ENCODE measurements around the gene ADCY1.

DNA sequence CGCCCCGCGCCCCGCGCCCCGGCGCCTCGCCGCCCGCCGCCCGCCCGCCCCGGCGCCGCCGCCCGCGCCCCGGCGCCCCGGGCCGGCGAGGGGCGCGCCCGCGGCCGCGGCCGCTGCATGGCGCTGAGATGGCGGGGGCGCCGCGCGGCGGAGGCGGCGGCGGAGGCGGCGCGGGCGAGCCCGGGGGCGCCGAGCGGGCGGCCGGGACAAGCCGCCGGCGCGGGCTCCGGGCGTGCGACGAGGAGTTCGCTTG lies 174 bp downstream of the ADCY1 start:
- TF ChIP-seq, protein P1, sequence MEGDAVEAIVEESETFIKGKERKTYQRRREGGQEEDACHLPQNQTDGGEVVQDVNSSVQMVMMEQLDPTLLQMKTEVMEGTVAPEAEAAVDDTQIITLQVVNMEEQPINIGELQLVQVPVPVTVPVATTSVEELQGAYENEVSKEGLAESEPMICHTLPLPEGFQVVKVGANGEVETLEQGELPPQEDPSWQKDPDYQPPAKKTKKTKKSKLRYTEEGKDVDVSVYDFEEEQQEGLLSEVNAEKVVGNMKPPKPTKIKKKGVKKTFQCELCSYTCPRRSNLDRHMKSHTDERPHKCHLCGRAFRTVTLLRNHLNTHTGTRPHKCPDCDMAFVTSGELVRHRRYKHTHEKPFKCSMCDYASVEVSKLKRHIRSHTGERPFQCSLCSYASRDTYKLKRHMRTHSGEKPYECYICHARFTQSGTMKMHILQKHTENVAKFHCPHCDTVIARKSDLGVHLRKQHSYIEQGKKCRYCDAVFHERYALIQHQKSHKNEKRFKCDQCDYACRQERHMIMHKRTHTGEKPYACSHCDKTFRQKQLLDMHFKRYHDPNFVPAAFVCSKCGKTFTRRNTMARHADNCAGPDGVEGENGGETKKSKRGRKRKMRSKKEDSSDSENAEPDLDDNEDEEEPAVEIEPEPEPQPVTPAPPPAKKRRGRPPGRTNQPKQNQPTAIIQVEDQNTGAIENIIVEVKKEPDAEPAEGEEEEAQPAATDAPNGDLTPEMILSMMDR (conservative IDR thresholded peaks at IDR 0.05; ENCODE audit: low read depth, low read length): no peak
- TF ChIP-seq EZH2 (IDR thresholded peaks at IDR 0.05; ENCODE audit: borderline replicate concordance, low read depth, low read length, poor library complexity, severe bottlenecking): no peak

All from A673 (cell line).